ENCODE measurements around the gene ZNF384.

- TF ChIP-seq EZH2 (IDR thresholded peaks at IDR 0.05; ENCODE audit: low read depth, low read length, severe bottlenecking) (no peak), RNF2 (IDR thresholded peaks at IDR 0.05; ENCODE audit: borderline replicate concordance, low read depth, low read length, missing control alignments, poor library complexity, severe bottlenecking) (no peak), ZNF274 (IDR thresholded peaks at IDR 0.05; ENCODE audit: borderline replicate concordance, extremely low read depth, low read length) (no peak), RAD21 (IDR thresholded peaks at IDR 0.05 in 1 of 2, conservative IDR thresholded peaks at IDR 0.05 in 1 of 2; ENCODE audit: low read depth in 2 of 2, low read length in 2 of 2) (no peak), CTCF (IDR thresholded peaks at IDR 0.05; ENCODE audit: control extremely low read depth in 1 of 3, insufficient read depth in 1 of 3, low read depth in 1 of 3, low read length in 3 of 3) (no peak), KDM5A (IDR thresholded peaks at IDR 0.05; ENCODE audit: low read length) (no peak)
Measured at GRCh38 chr12:6700646-6701051, 11.5 kb upstream of the ZNF384 start, which contains the start of gene PIANP.

Measured in H1 (cell line).